ENCODE data around the gene TMED1. TPM values are rescaled to one million over a fixed set of nuclear protein-coding genes. Genes with fewer than 3 reads are reported as not detected.
A peak's percentile ranks its signal among the peaks of the same experiment; 100 is the strongest.

Gene TMED1
- total and polyA plus RNA-seq, 9 of the 15 experiments (the other 6 are each of a cell fraction or from before 2014, with no cell fraction given): 0.86 to 30.2 (median 23.5) TPM

GRCh38 chr19:10836479-10837330 is 693 bp upstream of the TMED1 start (continued):
- TF ChIP-seq CHD7 (IDR thresholded peaks at IDR 0.05; ENCODE audit: low read depth, low read length) (no peak), MIER1 (IDR thresholded peaks at IDR 0.05; ENCODE audit: low read depth) (no peak; the same call in 1 of the 2 replicates), TBP (optimal IDR thresholded peaks at IDR 0.05; ENCODE audit: low read depth, low read length) (peak; percentile 87), ZBTB49 (CRISPR knock-in tag; IDR thresholded peaks at IDR 0.05; ENCODE audit: borderline replicate concordance) (peak; percentile 96; the same call in 1 of the 2 replicates), TEAD4 (IDR thresholded peaks at IDR 0.05; ENCODE audit: low read length) (peak; percentile 66), TEAD4 (CRISPR knock-in tag; IDR thresholded peaks at IDR 0.05; ENCODE audit: borderline replicate concordance) (peak; percentile 85), PKNOX1 (IDR thresholded peaks at IDR 0.05) (no peak), ELK3 (CRISPR knock-in tag; IDR thresholded peaks at IDR 0.05) (no peak), RHOXF2B (CRISPR knock-in tag; conservative IDR thresholded peaks at IDR 0.05) (0 out of 2 replicates have a peak, but pooled peaks have one; percentile 51), MCM5 (IDR thresholded peaks at IDR 0.05; ENCODE audit: low read depth) (no peak), ZC3H11A (IDR thresholded peaks at IDR 0.05; ENCODE audit: low read depth, low read length) (no peak)

Data from K562 (cell line).